SK-N-SH (cell line): ENCODE data around the gene TBC1D30. TPM values are rescaled to one million over a fixed set of nuclear protein-coding genes. Genes with fewer than 3 reads are reported as not detected.

Source experiments
- CTCF ChIA-PET: fragments of 300-600, 350-600 bp; formaldehyde crosslinking; extraction: SDS; loops from one replicate; lab custom pipeline; 2021; lab: Yijun Ruan, JAX
- POLR2A ChIA-PET: fragments of 350-600 bp; sonication (Branson Sonifier 250); formaldehyde crosslinking; extraction: SDS; loops from one replicate; lab custom pipeline; 2020; ENCODE audit warnings: antibody characterized with exemption, inconsistent platforms; lab: Yijun Ruan, JAX
- DNase-seq: peaks from one replicate; pipeline ENCODE4 v3.0.0; 2012
- H2AFZ ChIP-seq: fragments of 200-600 bp; sonication (generic); 2 replicates; pipeline ENCODE4 v1.8.1; 2016; ENCODE audit warnings: antibody characterized with exemption, mild to moderate bottlenecking, low read depth
- H3F3A ChIP-seq: fragments of 200-600 bp; sonication (generic); replicated peaks from 2 replicates; pipeline ENCODE3; 2016; ENCODE audit warnings: antibody characterized with exemption, mild to moderate bottlenecking; ENCODE audit not compliant: insufficient read depth
- H3K27ac ChIP-seq, 2 experiments: fragments of 200-500 bp in 1 of 2; fragments of 200-600 bp in 1 of 2; sonication (Bioruptor generic) in 1 of 2; sonication (generic), shearing (Covaris generic) in 1 of 2; 2 replicates each; pipeline versions ENCODE4 v1.5.1 to v1.6.1; 2014 to 2016; ENCODE audit warnings: low read depth in 2 of 2, inconsistent platforms in 1 of 2, low read length in 1 of 2, mild to moderate bottlenecking in 1 of 2, mixed read lengths in 1 of 2
- H3K27me3 ChIP-seq: fragments of 200-600 bp; sonication (generic), shearing (Covaris generic); 2 replicates; pipeline ENCODE4 v1.6.1; 2016; ENCODE audit warnings: mixed run types; ENCODE audit not compliant: insufficient read depth
- H3K36me3 ChIP-seq, 2 experiments: fragments of 200-500 bp in 1 of 2; fragments of 200-600 bp in 1 of 2; sonication (Bioruptor generic) in 1 of 2; sonication (generic) in 1 of 2; replicated peaks in 1 of 2; 2 replicates each; pipeline versions ENCODE3 to v1.5.1; 2014 to 2016; ENCODE audit warnings: low read length in 1 of 2, mild to moderate bottlenecking in 1 of 2; ENCODE audit not compliant: insufficient read depth in 2 of 2, control insufficient read depth in 1 of 2
- H3K4me1 ChIP-seq, 2 experiments: fragments of 200-500 bp in 1 of 2; fragments of 200-600 bp in 1 of 2; sonication (Bioruptor generic) in 1 of 2; sonication (generic), shearing (Covaris generic) in 1 of 2; 2 replicates each; pipeline versions ENCODE4 v1.5.1 to v1.6.1; 2014 to 2016; ENCODE audit warnings: low read depth in 1 of 2, low read length in 1 of 2, mixed run types in 1 of 2; ENCODE audit not compliant: insufficient read depth in 2 of 2, control insufficient read depth in 1 of 2
- H3K4me2 ChIP-seq: fragments of 200-600 bp; sonication (generic), shearing (Covaris generic); 2 replicates; pipeline ENCODE4 v1.6.1; 2017; ENCODE audit warnings: mixed run types
- H3K4me3 ChIP-seq, 2 experiments: fragments of 200-500 bp in 1 of 2; fragments of 200-600 bp in 1 of 2; sonication (Bioruptor generic) in 1 of 2; sonication (generic), shearing (Covaris generic) in 1 of 2; 2 replicates each; pipeline versions ENCODE4 v1.5.1 to v1.8.1; 2014 to 2016; ENCODE audit warnings: low read depth in 2 of 2, inconsistent platforms in 1 of 2, low read length in 1 of 2, mild to moderate bottlenecking in 1 of 2, mixed read lengths in 1 of 2, moderate library complexity in 1 of 2
- H3K79me2 ChIP-seq: fragments of 200-600 bp; sonication (generic); 2 replicates; pipeline ENCODE4 v1.8.1; 2017; ENCODE audit warnings: mild to moderate bottlenecking; ENCODE audit not compliant: insufficient read depth
- H3K9ac ChIP-seq: fragments of 200-600 bp; sonication (generic); 2 replicates; pipeline ENCODE4 v1.6.1; 2017; ENCODE audit warnings: mixed run types
- H3K9me2 ChIP-seq: fragments of 200-600 bp; sonication (generic); 2 replicates; pipeline ENCODE4 v1.6.1; 2017; ENCODE audit warnings: mixed run types
- H3K9me3 ChIP-seq: fragments of 200-600 bp; sonication (generic); 2 replicates; pipeline ENCODE4 v1.6.1; 2017; ENCODE audit warnings: mixed run types, mild to moderate bottlenecking, moderate library complexity
- H4K20me1 ChIP-seq: fragments of 200-600 bp; sonication (generic); 2 replicates; pipeline ENCODE4 v1.6.1; 2017; ENCODE audit warnings: mild to moderate bottlenecking, mixed run types; ENCODE audit not compliant: insufficient read depth
- EZH2phosphoT487 ChIP-seq: fragments of 200-600 bp; sonication (generic); IDR thresholded peaks from 2 replicates; pipeline ENCODE4 v1.6.1; 2017; ENCODE audit warnings: low read depth, mixed run types, mild to moderate bottlenecking, antibody characterized with exemption, moderate library complexity, borderline replicate concordance
- GABPA ChIP-seq: IDR thresholded peaks from 2 replicates; pipeline ENCODE4 v1.4.0; 2012; ENCODE audit warnings: low read depth, mild to moderate bottlenecking
- GATA2 ChIP-seq: sonication (generic); formaldehyde crosslinking; IDR thresholded peaks from 2 replicates; pipeline ENCODE4 v1.5.0; 2020; ENCODE audit warnings: mild to moderate bottlenecking, missing genetic modification reagents
- MXI1 ChIP-seq: IDR thresholded peaks from 2 replicates; pipeline ENCODE4 v1.6.1; 2012; ENCODE audit warnings: mild to moderate bottlenecking, low read depth, low read length, improper control_type of control experiment
- NFIC ChIP-seq: IDR thresholded peaks from 2 replicates; pipeline ENCODE4 v1.4.0; 2012; ENCODE audit warnings: borderline replicate concordance
- NRF1 ChIP-seq: IDR thresholded peaks from 2 replicates; pipeline ENCODE4 v1.6.1; 2012; ENCODE audit warnings: low read depth, mild to moderate bottlenecking, low read length
- PBX3 ChIP-seq: IDR thresholded peaks from 2 replicates; pipeline ENCODE4; 2012
- REST ChIP-seq: IDR thresholded peaks from 2 replicates; pipeline ENCODE4 v1.6.1; 2012; ENCODE audit warnings: mild to moderate bottlenecking, low read depth, low read length, moderate library complexity
- RFX5 ChIP-seq: IDR thresholded peaks from 2 replicates; pipeline ENCODE4 v1.6.1; 2012; ENCODE audit warnings: mild to moderate bottlenecking, improper control_type of control experiment, low read length
- RXRA ChIP-seq: IDR thresholded peaks from 2 replicates; pipeline ENCODE4 v1.4.0; 2012; ENCODE audit warnings: low read depth, mild to moderate bottlenecking, borderline replicate concordance
- SMC3 ChIP-seq: IDR thresholded peaks from 2 replicates; pipeline ENCODE4 v1.6.1; 2012; ENCODE audit warnings: low read depth, low read length, improper control_type of control experiment
- TCF12 ChIP-seq: IDR thresholded peaks from 2 replicates; pipeline ENCODE4 v1.4.0; 2012
- TEAD4 ChIP-seq: IDR thresholded peaks from 2 replicates; pipeline ENCODE4 v1.4.0; 2012; ENCODE audit warnings: mild to moderate bottlenecking, borderline replicate concordance; ENCODE audit not compliant: insufficient read depth
- YY1 ChIP-seq: IDR thresholded peaks from 2 replicates; pipeline ENCODE4 v1.4.0; 2012; ENCODE audit warnings: low read depth, mild to moderate bottlenecking
- WGBS: methylation state at CpG from one replicate; pipeline ENCODE4 v1.1.6; 2017; ENCODE audit warnings: low lambda C conversion rate; 5-methylcytosine and 5-hydroxymethylcytosine counted together
- polyA plus RNA-seq, 3 experiments: library from polyadenylated mRNA; depleted of rRNA; stranded (reverse); fragments of >200 nt; gene quantifications; 2 replicates each; pipeline ENCODE4 v1.2.3, GENCODE V29; 2012
- TF ChIP-seq, protein P1 (sequence below): fragments of 150-350 bp; IDR thresholded peaks from 2 replicates; pipeline ENCODE4 v1.6.1; 2016; ENCODE audit warnings: mild to moderate bottlenecking, low read depth, low read length
- TF ChIP-seq, protein P2 (sequence below): fragments of 150-350 bp; IDR thresholded peaks from 2 replicates; pipeline ENCODE4 v1.6.1; 2017; ENCODE audit warnings: antibody characterized with exemption, low read length, low read depth, borderline replicate concordance
- TF ChIP-seq, protein P3 (sequence below): IDR thresholded peaks from 2 replicates; pipeline ENCODE4 v1.4.0; 2012; ENCODE audit warnings: low read depth, borderline replicate concordance

TBC1D30 gene
- polyA plus RNA-seq, 1 of the 3 experiments (the other 2 are of a cell fraction), result 0.23 TPM

DNA sequence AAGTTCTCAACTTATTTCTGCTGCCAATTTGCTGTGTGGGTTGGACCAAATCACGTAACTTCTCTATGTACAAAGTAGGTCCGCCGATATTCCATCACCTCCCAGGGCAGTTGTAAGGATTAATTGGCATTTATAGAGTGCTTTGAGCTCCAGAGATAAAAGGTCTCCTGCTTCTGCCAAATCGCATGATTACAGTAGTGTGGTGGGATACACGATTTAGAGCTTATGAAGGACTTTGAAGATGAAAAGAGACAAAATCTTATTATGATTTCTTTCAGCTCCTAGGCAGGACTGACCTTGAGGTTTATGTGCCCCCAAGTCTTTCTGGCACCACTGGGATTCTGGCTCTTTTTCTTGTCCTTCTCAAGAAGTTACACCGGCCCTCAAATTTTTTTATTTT is 84.7 kb downstream of the TBC1D30 start:
- ChIA-PET POLR2A (no interaction called here), CTCF (interaction anchor here (0.7 kb wide), 1 partner anchor 20 kb away, joined by 4 read pairs; no protein-coding TSS in a partner anchor)
- no peak for DNase-seq
- H2AFZ ChIP-seq, result no peak overlapping the region
- no peak overlapping the region for H3K4me2 ChIP-seq
- H3K27ac ChIP-seq, result no peak overlapping the region
- 41% methylated on average over 6 of the region's 6 CpGs for WGBS
- no peaks in the 10 kb centered on the region for H3K36me3 ChIP-seq
- no peaks in the 10 kb centered on the region for H3K79me2 ChIP-seq
- no peaks in the 10 kb centered on the region for H4K20me1 ChIP-seq
- no peak overlapping the region for H3K9ac ChIP-seq
- TF ChIP-seq, protein P1, sequence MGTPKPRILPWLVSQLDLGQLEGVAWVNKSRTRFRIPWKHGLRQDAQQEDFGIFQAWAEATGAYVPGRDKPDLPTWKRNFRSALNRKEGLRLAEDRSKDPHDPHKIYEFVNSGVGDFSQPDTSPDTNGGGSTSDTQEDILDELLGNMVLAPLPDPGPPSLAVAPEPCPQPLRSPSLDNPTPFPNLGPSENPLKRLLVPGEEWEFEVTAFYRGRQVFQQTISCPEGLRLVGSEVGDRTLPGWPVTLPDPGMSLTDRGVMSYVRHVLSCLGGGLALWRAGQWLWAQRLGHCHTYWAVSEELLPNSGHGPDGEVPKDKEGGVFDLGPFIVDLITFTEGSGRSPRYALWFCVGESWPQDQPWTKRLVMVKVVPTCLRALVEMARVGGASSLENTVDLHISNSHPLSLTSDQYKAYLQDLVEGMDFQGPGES, result no peak
- TF ChIP-seq SMC3 (no peak), GABPA (no peak)
- no peaks in the 10 kb centered on the region for H3K9me3 ChIP-seq
- peaks cover 0 to 5% of the 10 kb centered on the region in 2 experiments; a peak in 2 of 4 replicates for H3K4me1 ChIP-seq
- H3K9me2 ChIP-seq, result no peaks in the 10 kb centered on the region
- H3K4me3 ChIP-seq, result no peak overlapping the region
- no peaks in the 10 kb centered on the region; the same call in 1 of the 2 replicates for H3K27me3 ChIP-seq
- H3F3A ChIP-seq, result no peaks in the 10 kb centered on the region

DNA sequence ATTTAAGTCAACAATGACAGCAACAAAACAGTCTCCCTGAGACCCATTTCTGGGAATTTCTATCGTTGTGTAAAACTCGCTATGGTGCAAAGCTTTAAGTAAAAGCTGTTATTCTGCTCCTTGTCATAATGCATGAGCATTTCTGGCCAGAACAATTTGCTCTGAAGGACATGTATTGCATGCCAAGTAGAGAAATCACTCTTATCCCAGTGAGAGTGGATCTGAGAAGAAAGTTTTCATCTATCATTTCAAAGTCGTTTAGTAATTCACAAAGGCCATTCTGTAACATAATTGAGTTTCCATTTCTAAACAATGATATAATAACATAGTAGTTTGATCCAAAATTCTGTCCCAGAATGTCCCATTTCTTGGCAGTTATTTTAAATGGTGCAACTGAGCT is 86.6 kb downstream of the TBC1D30 start:
- no peak for DNase-seq
- no peaks in the 10 kb centered on the region for H4K20me1 ChIP-seq
- H3K79me2 ChIP-seq, result no peaks in the 10 kb centered on the region
- no peak overlapping the region for H3K4me2 ChIP-seq
- no peak overlapping the region for H3K4me3 ChIP-seq
- no peaks in the 10 kb centered on the region; the same call in 1 of the 2 replicates for H3K27me3 ChIP-seq
- H3K4me1 ChIP-seq, result peaks cover 0 to 5% of the 10 kb centered on the region in 2 experiments; a peak in 2 of 4 replicates
- no peak overlapping the region for H3K27ac ChIP-seq
- CTCF ChIA-PET, result interaction anchor here (1.1 kb wide), 1 partner anchor 20 kb away, joined by 3 read pairs; no protein-coding TSS in a partner anchor
- no peaks in the 10 kb centered on the region for H3K36me3 ChIP-seq
- no peak overlapping the region for H2AFZ ChIP-seq
- POLR2A ChIA-PET, result no interaction called here
- H3K9me3 ChIP-seq, result no peaks in the 10 kb centered on the region
- no peak overlapping the region for H3K9ac ChIP-seq
- H3K9me2 ChIP-seq, result no peaks in the 10 kb centered on the region
- no peaks in the 10 kb centered on the region for H3F3A ChIP-seq
- 22% methylated on average over 3 of the region's 3 CpGs for WGBS
- TF ChIP-seq MXI1 (no peak), NFIC (no peak), NRF1 (no peak), EZH2phosphoT487 (no peak), YY1 (no peak), TEAD4 (no peak), TCF12 (no peak), GATA2 (CRISPR knock-in tag) (no peak), RXRA (no peak), RFX5 (no peak), PBX3 (no peak), REST (no peak), SMC3 (no peak)
- TF ChIP-seq, protein P1, result no peak
- TF ChIP-seq, protein P2, sequence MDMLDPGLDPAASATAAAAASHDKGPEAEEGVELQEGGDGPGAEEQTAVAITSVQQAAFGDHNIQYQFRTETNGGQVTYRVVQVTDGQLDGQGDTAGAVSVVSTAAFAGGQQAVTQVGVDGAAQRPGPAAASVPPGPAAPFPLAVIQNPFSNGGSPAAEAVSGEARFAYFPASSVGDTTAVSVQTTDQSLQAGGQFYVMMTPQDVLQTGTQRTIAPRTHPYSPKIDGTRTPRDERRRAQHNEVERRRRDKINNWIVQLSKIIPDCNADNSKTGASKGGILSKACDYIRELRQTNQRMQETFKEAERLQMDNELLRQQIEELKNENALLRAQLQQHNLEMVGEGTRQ, result no peak
- TF ChIP-seq, protein P3, sequence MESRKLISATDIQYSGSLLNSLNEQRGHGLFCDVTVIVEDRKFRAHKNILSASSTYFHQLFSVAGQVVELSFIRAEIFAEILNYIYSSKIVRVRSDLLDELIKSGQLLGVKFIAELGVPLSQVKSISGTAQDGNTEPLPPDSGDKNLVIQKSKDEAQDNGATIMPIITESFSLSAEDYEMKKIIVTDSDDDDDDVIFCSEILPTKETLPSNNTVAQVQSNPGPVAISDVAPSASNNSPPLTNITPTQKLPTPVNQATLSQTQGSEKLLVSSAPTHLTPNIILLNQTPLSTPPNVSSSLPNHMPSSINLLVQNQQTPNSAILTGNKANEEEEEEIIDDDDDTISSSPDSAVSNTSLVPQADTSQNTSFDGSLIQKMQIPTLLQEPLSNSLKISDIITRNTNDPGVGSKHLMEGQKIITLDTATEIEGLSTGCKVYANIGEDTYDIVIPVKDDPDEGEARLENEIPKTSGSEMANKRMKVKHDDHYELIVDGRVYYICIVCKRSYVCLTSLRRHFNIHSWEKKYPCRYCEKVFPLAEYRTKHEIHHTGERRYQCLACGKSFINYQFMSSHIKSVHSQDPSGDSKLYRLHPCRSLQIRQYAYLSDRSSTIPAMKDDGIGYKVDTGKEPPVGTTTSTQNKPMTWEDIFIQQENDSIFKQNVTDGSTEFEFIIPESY, result no peak
